Measurements from ENCODE around the gene FREM3. TPM values are rescaled to one million over a fixed set of nuclear protein-coding genes. Genes with fewer than 3 reads are reported as not detected.

Gene FREM3
- total and polyA plus RNA-seq, 2 of the 8 experiments (the other 6 are each of a cell fraction or from before 2014, with no cell fraction given): 0.03 to 0.11 TPM

DNA sequence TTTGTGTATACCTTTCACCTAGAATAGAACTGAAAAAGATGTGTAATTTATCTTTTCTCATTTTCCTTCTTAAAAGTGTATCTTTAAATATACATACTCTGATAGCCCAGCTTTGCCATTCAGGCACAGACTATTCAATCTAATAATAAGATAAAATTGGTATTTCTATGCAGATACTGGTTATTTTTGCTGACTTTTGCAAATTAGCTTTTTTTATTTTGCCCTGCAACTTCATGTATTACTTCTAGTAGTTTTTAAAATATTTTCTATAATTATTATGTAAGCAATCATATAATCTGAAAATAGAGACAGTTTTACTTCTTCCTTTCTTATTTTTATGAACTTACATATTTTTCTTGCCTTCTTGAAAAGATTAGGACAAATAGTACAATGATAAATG is 45.4 kb upstream of the FREM3 start:
- Histone ChIP-seq H3K18ac (ENCODE audit: extremely low read depth, low read length) (no peak overlapping the region), H4K5ac (ENCODE audit: insufficient read length, low read depth, low read length) (no peak overlapping the region), H4K91ac (replicated peaks; ENCODE audit: insufficient read length, low read length) (no peak overlapping the region), H3K36me3 (ENCODE audit: control insufficient read depth in 2 of 4, insufficient read depth in 4 of 4, low read length in 3 of 4) (no peaks in the 10 kb centered on the region), H3K23ac (ENCODE audit: insufficient read length) (no peak overlapping the region), H4K8ac (ENCODE audit: extremely low read depth, insufficient read depth, low read length) (no peak overlapping the region), H2BK120ac (replicated peaks; ENCODE audit: low read depth, low read length) (no peak overlapping the region), H3K4ac (replicated peaks; ENCODE audit: insufficient read length, low read depth, low read length) (no peak overlapping the region), H3K27me3 (replicated peaks in 1 of 4; ENCODE audit: control insufficient read depth in 3 of 4, extremely low read depth in 1 of 4, insufficient read depth in 3 of 4, low read length in 3 of 4) (no peaks in the 10 kb centered on the region), H2AK5ac (ENCODE audit: low read depth, low read length) (no peak overlapping the region), H3K79me2 (ENCODE audit: control insufficient read depth in 1 of 2, insufficient read depth in 2 of 2, low read length in 2 of 2) (no peaks in the 10 kb centered on the region), H3K56ac (replicated peaks; ENCODE audit: insufficient read length, low read depth, low read length) (no peak overlapping the region), H3K9ac (replicated peaks in 1 of 4; ENCODE audit: extremely low read depth in 1 of 4, low read depth in 3 of 4, low read length in 3 of 4) (no peak overlapping the region), H2AFZ (ENCODE audit: low read length) (no peak overlapping the region), H3K4me3 (ENCODE audit: extremely low read depth in 1 of 4, insufficient read depth in 2 of 4, low read depth in 3 of 4, low read length in 4 of 4) (no peak overlapping the region), H3K23me2 (ENCODE audit: low read depth, low read length) (no peaks in the 10 kb centered on the region), H2BK5ac (ENCODE audit: low read depth, low read length) (no peak overlapping the region), H2BK12ac (ENCODE audit: low read depth, low read length) (no peak overlapping the region), H3K9me3 (ENCODE audit: insufficient read depth in 2 of 2, low read depth in 1 of 2, low read length in 1 of 2) (no peaks in the 10 kb centered on the region), H2BK20ac (ENCODE audit: low read length) (no peak overlapping the region), H3K4me1 (replicated peaks in 1 of 4; ENCODE audit: control insufficient read depth in 3 of 4, insufficient read depth in 4 of 4, low read length in 3 of 4) (no peaks in the 10 kb centered on the region; a peak in 1 of 7 replicates), H3K14ac (ENCODE audit: insufficient read length) (no peak overlapping the region), H3K79me1 (ENCODE audit: low read depth, low read length) (no peaks in the 10 kb centered on the region), H4K20me1 (replicated peaks in 1 of 2; ENCODE audit: control insufficient read depth in 1 of 2, insufficient read depth in 2 of 2, low read length in 2 of 2) (no peaks in the 10 kb centered on the region), H3K4me2 (ENCODE audit: insufficient read depth in 1 of 2, low read depth in 2 of 2, low read length in 2 of 2) (no peak overlapping the region), H2BK15ac (ENCODE audit: low read length) (no peak overlapping the region), H3K27ac (ENCODE audit: low read depth, low read length) (no peak overlapping the region)
- ChIA-PET CTCF (ENCODE audit: partially characterized antibody) (no interaction called here), POLR2A (ENCODE audit: partially characterized antibody) (no interaction called here)
- TF ChIP-seq EZH2 (IDR thresholded peaks at IDR 0.05; ENCODE audit: low read depth, low read length, severe bottlenecking) (no peak), POU5F1 (IDR thresholded peaks at IDR 0.05; ENCODE audit: low read depth, low read length) (no peak), ZNF274 (IDR thresholded peaks at IDR 0.05; ENCODE audit: borderline replicate concordance, extremely low read depth, low read length) (no peak), CHD1 (IDR thresholded peaks at IDR 0.05; ENCODE audit: low read depth, low read length) (no peak), SUZ12 (IDR thresholded peaks at IDR 0.05; ENCODE audit: low read length) (no peak)
- DNase-seq (ENCODE audit: low read depth in 1 of 2, low spot score in 2 of 2) (no peak), FAIRE-seq (no peak)
